ENCODE measurements around the gene RAB11FIP3.

- TF ChIP-seq, protein P1, sequence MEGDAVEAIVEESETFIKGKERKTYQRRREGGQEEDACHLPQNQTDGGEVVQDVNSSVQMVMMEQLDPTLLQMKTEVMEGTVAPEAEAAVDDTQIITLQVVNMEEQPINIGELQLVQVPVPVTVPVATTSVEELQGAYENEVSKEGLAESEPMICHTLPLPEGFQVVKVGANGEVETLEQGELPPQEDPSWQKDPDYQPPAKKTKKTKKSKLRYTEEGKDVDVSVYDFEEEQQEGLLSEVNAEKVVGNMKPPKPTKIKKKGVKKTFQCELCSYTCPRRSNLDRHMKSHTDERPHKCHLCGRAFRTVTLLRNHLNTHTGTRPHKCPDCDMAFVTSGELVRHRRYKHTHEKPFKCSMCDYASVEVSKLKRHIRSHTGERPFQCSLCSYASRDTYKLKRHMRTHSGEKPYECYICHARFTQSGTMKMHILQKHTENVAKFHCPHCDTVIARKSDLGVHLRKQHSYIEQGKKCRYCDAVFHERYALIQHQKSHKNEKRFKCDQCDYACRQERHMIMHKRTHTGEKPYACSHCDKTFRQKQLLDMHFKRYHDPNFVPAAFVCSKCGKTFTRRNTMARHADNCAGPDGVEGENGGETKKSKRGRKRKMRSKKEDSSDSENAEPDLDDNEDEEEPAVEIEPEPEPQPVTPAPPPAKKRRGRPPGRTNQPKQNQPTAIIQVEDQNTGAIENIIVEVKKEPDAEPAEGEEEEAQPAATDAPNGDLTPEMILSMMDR (IDR thresholded peaks at IDR 0.05 in 4 of 5, conservative IDR thresholded peaks at IDR 0.05 in 1 of 5) = no peak
- TF ChIP-seq POLR2A (IDR thresholded peaks at IDR 0.05) = no peak
Measured at GRCh38 chr16:496097-496886, 70.8 kb downstream of the RAB11FIP3 start.

Data from gastrocnemius medialis (tissue), 4 donors.